Right hindlimb (tissue), 1 donor: ENCODE results near the gene DMTF1.
"Not testable (repeated sequence)": the region's sequence is repeated elsewhere in the genome, so short reads cannot be mapped to it uniquely, and the experiment has no call there.

ENCODE experiments used
- DNase-seq: peaks from one replicate; pipeline ENCODE4 v3.0.0-alpha.2; 2018

Gene DMTF1

GRCh38 chr7:87199700-87200450, 47.6 kb downstream of the DMTF1 start:
- no peak for DNase-seq

DNA sequence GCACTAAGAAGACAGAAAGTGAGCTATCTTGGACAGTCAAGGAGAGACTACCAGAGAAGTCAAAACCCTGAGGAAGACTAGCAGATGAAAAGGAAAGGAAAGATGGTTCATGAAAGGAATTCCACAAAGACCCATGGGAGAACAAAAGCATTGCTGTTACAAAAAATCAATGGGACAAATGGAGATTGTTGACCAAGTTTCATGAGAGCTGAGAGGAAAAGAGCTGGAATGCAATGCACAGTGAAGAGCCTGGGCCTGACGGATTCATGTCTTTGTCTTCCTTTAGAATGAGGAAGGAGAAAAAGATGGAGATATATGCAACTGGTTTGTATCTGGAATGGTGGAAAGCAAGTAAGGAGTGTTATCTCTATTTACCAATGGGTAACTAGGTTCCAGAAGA, 50.0 kb downstream of the DMTF1 start:
- DNase-seq = no peak

- DNase-seq = no peak
These were observed 50.5 kb downstream of the DMTF1 start for GRCh38 chr7:87202705-87203104.

DNA sequence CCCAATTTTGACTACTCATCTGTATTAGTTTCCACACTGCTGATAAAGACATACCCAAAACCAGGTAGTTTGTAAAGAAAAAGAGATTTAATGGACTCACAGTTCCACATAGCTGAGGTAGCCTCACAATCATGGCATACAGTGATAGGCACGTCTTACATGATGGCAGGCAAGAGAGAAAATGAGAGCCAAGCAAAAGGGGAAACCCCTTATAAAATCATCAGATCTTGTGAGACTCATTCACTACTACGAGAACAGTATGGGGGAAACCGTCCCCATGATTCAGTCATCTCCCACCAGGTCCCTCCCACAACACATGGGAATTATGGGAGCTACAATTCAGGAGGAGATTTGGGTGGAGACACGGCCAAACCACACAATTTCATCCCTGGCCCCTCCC, 51.7 kb downstream of the DMTF1 start:
- not testable (repeated sequence) for DNase-seq

DNA sequence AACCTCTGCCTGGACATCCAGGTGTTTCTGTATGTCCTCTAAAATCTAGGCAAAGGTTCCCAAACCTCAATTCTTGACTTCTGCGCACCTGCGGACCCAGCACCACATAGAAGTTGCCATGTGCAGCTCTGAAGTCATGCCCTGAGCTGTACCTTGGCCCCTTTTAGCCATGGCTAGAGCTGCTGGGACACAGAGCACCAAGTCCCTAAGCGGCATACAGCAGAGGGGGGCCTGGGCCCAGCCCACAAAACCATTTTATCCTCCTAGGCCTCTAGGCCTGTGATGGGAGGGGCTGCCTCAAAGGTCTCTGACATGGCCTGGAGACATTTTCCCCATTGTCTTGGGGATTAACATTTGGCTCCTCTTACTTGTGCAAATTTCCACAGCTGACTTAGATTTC, 52.7 kb downstream of the DMTF1 start:
- DNase-seq = no peak

GRCh38 chr7:87205701-87206100, 53.4 kb downstream of the DMTF1 start:
- DNase-seq = not testable (repeated sequence)

- DNase-seq = no peak
These were observed 54.1 kb downstream of the DMTF1 start for GRCh38 chr7:87206361-87206760.

DNA sequence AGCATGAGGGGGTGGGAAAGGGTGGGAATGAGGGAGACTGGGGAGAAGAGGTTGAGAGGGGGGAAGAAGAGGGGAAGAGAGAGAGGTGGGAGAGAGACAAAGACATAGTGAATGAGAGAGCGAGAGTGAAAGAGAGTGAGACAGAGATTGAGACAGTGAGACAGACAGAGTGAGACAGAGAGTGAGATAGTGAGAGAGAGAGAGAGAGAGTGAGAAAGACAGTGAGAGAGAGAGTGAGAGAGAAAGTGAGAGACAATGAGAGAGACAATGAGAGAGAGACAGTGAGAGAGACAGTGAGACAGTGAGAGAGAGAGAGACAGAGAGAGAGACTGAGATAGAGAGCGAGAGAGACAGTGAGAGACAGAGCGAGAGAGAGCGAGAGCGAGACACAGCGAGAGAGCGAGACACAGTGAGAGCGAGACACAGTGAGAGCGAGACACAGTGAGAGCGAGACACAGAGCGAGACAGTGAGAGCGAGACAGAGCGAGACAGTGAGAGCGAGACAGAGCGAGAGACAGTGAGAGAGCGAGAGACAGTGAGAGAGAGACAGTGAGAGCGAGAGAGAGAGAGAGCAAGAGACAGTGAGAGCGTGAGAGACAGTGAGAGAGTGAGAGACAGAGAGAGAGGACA, 57.2 kb downstream of the DMTF1 start:
- no peak for DNase-seq

GRCh38 chr7:87210506-87210905, 58.3 kb downstream of the DMTF1 start:
- no peak for DNase-seq

- no peak for DNase-seq
These were observed 60.2 kb downstream of the DMTF1 start for GRCh38 chr7:87212498-87212897.

DNA sequence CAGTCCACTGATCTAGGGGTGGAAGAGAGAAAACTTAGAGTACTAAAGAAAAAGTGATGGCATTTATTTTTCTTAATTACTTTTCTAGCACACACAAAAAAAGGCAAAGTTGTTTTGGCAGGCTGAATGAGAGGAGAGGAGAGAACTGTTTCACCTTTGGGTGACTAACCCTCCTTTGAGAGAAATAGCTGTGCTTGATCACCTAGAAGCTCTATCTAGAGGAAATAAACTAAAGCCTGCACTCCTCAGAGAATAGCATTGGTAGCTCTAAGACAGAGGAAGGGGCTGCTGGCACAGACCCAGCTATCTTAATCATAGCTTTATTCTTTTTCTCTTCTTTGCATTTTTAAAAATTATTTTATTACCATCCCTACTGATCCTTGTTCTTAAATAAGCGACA, 61.0 kb downstream of the DMTF1 start:
- DNase-seq = no peak

DNA sequence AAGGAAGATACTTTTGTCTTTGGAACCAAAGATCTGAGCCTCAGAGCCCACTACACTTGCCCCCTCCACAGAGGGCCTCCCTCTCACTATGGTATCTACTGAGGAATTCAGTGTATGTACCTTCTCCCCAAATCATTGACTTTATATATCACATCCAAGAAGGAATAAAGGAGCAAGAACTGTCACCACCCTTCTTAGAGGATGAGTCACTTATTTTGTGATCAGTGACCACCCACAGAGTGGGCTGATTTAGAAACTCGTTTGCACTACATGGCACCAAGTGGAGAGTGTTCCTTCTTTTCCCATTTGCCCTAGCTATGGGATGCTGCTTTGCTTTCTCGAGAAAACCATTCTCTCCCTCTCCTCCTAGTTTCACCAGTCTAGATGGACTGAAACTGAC, 61.6 kb downstream of the DMTF1 start:
- no peak for DNase-seq

GRCh38 chr7:87215046-87215445, 62.8 kb downstream of the DMTF1 start:
- no peak for DNase-seq

- DNase-seq = no peak
These were observed 64.7 kb downstream of the DMTF1 start for GRCh38 chr7:87216701-87217508.

- DNase-seq = no peak
These were observed 65.9 kb downstream of the DMTF1 start for GRCh38 chr7:87217983-87218653.

DNA sequence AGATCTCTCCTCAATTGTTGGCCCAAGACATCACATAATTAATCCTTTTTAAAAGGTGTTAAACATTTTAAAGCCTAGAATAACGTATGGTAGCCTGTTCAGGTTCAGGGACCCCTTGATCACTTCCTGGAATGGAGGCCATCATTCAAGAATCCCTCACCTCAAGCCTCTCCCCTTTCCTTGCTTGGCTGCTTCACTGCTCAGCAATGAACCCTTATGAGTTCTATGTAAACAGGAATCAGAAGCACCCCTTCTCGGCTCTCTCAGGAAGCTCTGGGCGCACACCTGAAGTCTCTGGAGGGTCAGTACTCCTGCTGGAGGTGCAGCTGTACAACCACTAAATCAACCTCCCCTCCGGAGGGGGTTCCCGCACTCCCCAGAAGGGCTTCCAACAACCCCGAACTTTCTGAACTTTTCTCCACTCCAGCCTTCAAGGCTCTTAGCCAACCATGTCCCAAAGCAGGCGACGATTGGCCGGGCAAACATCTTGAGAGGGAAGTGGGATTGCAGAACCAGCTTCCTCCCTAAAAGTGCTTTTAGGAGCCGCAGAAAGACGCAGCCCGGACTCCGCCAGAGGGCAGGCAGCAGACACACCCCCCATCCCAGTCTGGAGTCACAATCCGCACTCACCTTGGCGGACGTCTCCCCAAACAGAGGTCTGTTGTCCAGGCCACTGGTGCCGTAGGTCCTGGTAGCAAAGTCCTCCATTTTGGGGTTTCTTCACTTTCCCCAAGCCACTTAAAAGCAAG, 66.7 kb downstream of the DMTF1 start:
- peak; percentile 68 for DNase-seq

DNA sequence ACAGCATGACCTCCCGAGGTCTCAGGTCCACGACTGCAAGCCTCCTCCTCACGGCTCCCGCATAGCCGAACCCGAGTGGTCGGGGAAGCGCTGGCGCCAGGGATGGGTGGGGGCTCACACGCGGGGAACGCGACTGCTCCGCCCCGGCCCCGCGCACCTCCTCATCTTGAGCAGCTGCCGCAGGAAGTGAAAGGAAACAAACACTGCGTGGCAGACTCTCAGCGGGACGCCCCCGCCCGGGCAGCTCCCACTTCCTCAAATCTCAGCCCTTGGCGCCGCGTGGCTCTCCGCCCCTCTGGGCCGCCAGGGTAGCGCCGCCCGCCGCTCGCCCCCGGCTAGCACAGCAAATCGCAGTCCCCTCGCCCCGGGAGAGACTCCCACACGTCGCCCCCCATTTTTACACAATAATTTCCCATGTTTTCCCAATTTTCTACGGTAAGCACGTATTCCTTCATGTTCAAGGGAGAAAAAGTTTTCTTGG, 67.3 kb downstream of the DMTF1 start, which contains the start of gene TMEM243:
Gene TMEM243 (minus strand): TSS at position 188 of the 481 bp plus-strand sequence. CDS start 229 bp downstream, outside the sequence.
- peak; percentile 84 for DNase-seq

GRCh38 chr7:87220026-87220733, 67.9 kb downstream of the DMTF1 start:
- peak; percentile 82 for DNase-seq

DNA sequence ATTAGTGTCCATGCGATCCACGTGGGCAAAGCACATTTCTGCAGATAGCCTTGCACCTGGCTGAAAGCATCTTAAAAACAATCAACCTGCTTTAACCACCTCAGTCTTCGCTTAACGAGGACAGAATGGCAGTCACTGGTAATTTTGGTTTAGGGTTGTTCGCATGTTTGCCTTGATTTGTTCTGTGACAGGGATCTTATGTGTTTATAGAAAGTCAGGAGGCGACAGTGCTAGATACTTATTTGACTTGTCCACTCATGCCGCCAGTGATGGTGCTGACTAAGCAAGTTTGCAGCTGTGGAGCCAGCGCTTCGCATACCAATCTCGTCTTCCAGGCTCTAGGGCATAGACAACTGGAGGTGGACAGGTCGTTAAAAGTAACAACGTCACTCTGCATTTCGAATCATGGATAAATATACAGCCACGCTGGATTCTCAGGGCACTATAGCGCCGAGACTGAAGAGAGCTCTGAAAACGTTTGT, 68.5 kb downstream of the DMTF1 start:
- DNase-seq = peak; percentile 43

GRCh38 chr7:87223666-87224065, 71.4 kb downstream of the DMTF1 start:
- no peak for DNase-seq

DNA sequence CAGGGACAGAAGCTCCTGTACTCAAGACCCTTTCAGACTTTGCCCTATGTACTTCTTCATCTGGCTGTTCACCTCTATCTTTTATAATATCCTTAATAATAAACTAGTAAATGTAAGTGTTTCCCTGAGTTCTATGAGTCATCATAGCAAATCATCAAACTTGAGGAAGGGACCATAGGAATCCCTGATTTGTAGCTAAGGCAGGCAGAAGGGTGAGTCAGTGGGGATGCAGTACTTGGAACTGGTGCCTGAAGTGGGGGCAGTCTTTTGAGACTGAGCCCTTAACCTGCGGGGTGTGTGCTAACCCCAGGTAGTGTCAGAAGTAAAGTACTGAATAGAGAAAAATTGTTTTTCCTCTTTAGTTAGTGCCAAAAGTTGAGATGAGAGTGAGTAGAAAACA, 73.4 kb downstream of the DMTF1 start:
- DNase-seq = no peak
